Large intestine (tissue), 12 donors: ENCODE measurements around the gene SLC25A52. TPM values are rescaled to one million over a fixed set of nuclear protein-coding genes. Genes with fewer than 3 reads are reported as not detected.
"Not testable (repeated sequence)": the region's sequence is repeated elsewhere in the genome, so short reads cannot be mapped to it uniquely, and the experiment has no call there.

Experiments
- DNase-seq, 2 donors: peaks; one replicate each; pipeline versions ENCODE4 v3.0.0 to v3.0.0-alpha.2; 2013
- H3K27ac ChIP-seq: one replicate; pipeline ENCODE4 v1.5.1; 2013; ENCODE audit warnings: low read length
- H3K27me3 ChIP-seq: 2 replicates; pipeline ENCODE4 v1.6.1; 2013; ENCODE audit warnings: low read length; ENCODE audit not compliant: control insufficient read depth, insufficient read depth
- H3K36me3 ChIP-seq: 2 replicates; pipeline ENCODE4 v1.6.1; 2013; ENCODE audit warnings: low read length; ENCODE audit not compliant: control insufficient read depth, insufficient read depth
- H3K4me1 ChIP-seq: one replicate; pipeline ENCODE4 v1.6.1; 2013; ENCODE audit warnings: low read length; ENCODE audit not compliant: control insufficient read depth, insufficient read depth
- H3K4me3 ChIP-seq: one replicate; pipeline ENCODE4 v1.5.1; 2013; ENCODE audit warnings: low read length
- H3K9me3 ChIP-seq: one replicate; pipeline ENCODE4 v1.6.1; 2013; ENCODE audit warnings: mild to moderate bottlenecking, low read depth, low read length, moderate library complexity; ENCODE audit not compliant: control insufficient read depth
- WGBS: methylation state at CpG from one replicate; pipeline ENCODE4 v1.1.5; 2013; ENCODE audit warnings: low lambda C conversion rate; ENCODE audit not compliant: insufficient coverage; 5-methylcytosine and 5-hydroxymethylcytosine counted together
- long read RNA-seq, 11 donors: transcript quantifications; one replicate each; lab custom pipeline, GENCODE V29; 2026
- polyA plus RNA-seq: library from polyadenylated mRNA; unstranded; fragments of 120-200 nt; gene quantifications from one replicate; pipeline ENCODE4 v1.2.1, GENCODE V29; 2013

The SLC25A52 gene
- polyA plus RNA-seq, result 0.04 TPM
- long read RNA-seq, donor 1, result 0 reads
- long read RNA-seq, donor 2, result 0 reads
- long read RNA-seq, donor 3, result 0 reads
- long read RNA-seq, donor 4, result 0 reads
- long read RNA-seq, donor 5, result 0 reads
- long read RNA-seq, donor 6, result 0 reads
- long read RNA-seq, donor 7, result 0 reads
- long read RNA-seq, donor 8, result 0 reads
- long read RNA-seq, donor 9, result 0 reads
- long read RNA-seq, donor 10, result 0 reads
- long read RNA-seq, donor 11, result 0 reads

- WGBS, result 98% methylated on average over 7 of the region's 21 CpGs
- H3K4me1 ChIP-seq, result no peaks in the 10 kb centered on the region
- no peaks in the 10 kb centered on the region for H3K9me3 ChIP-seq
- no peak within 1 kb of the TSS for H3K4me3 ChIP-seq
- no peaks in the 10 kb centered on the region for H3K27me3 ChIP-seq
- H3K36me3 ChIP-seq, result no peaks in the 10 kb centered on the region
- DNase-seq, result no peak
- no peak within 1 kb of the TSS for H3K27ac ChIP-seq
These were observed at the start of gene SLC25A52 for GRCh38 chr18:31760695-31761094. Gene SLC25A52, minus strand, starts transcription at chr18:31760880. Its CDS starts 219 bp downstream, at chr18:31760661.

- H3K9me3 ChIP-seq, H3K27me3 ChIP-seq, H3K4me1 ChIP-seq, H3K36me3 ChIP-seq, H3K4me3 ChIP-seq, DNase-seq, H3K27ac ChIP-seq: not testable (repeated sequence)
- 60% methylated on average over 1 of the region's 4 CpGs for WGBS
These were observed 48.4 kb upstream of the SLC25A52 start for GRCh38 chr18:31809049-31809448.

DNA sequence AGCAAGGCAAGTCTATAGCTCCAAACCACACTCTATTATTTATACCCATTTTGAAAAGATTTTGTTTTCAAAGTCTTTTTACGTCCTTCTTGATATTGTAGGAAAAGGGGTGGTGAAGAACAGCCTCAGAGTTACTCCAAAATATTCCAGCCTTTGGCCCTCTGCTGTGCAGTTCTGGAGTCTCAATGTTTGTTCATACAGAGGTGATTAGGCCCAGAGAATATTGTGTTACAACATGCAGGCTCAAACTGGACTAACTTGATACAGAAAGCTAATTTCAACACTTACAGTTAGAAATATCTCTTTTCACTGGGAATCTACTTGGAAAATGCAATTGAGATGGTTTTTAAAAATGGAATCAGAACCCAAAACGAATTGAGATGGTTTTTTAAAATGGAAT lies 40.4 kb upstream of the SLC25A52 start:
- no peak for DNase-seq
- WGBS, result 86% methylated on average over 1 of the region's 2 CpGs
- Histone ChIP-seq H3K9me3 (no peaks in the 10 kb centered on the region), H3K4me1 (no peaks in the 10 kb centered on the region), H3K4me3 (no peak overlapping the region), H3K27ac (no peak overlapping the region), H3K27me3 (no peaks in the 10 kb centered on the region), H3K36me3 (no peaks in the 10 kb centered on the region)

- H3K4me3 ChIP-seq, H3K4me1 ChIP-seq, DNase-seq, H3K36me3 ChIP-seq, H3K27me3 ChIP-seq, H3K27ac ChIP-seq, H3K9me3 ChIP-seq: not testable (repeated sequence)
- no CpG with 5 or more reads among the region's 5 CpGs for WGBS
These were observed 38.6 kb upstream of the SLC25A52 start for GRCh38 chr18:31799257-31799656.

GRCh38 chr18:31798399-31798798 lies 37.7 kb upstream of the SLC25A52 start:
- Histone ChIP-seq H3K9me3 (no peaks in the 10 kb centered on the region), H3K27me3 (no peaks in the 10 kb centered on the region), H3K36me3 (no peaks in the 10 kb centered on the region), H3K27ac (no peak overlapping the region), H3K4me3 (no peak overlapping the region), H3K4me1 (no peaks in the 10 kb centered on the region)
- peak in 1 of 2 donors; percentile 36 for DNase-seq
- WGBS, result no CpG with 5 or more reads among the region's 2 CpGs

GRCh38 chr18:31795747-31796146 lies 35.1 kb upstream of the SLC25A52 start:
- no peak for DNase-seq
- no peaks in the 10 kb centered on the region for H3K27me3 ChIP-seq
- no peaks in the 10 kb centered on the region for H3K4me1 ChIP-seq
- no peaks in the 10 kb centered on the region for H3K9me3 ChIP-seq
- no peak overlapping the region for H3K4me3 ChIP-seq
- H3K27ac ChIP-seq, result no peak overlapping the region
- H3K36me3 ChIP-seq, result no peaks in the 10 kb centered on the region
- no CpG with 5 or more reads among the region's 2 CpGs for WGBS

- DNase-seq, result no peak
- Histone ChIP-seq H3K4me1 (no peaks in the 10 kb centered on the region), H3K4me3 (no peak overlapping the region), H3K27ac (no peak overlapping the region), H3K36me3 (no peaks in the 10 kb centered on the region), H3K9me3 (no peaks in the 10 kb centered on the region), H3K27me3 (no peaks in the 10 kb centered on the region)
These were observed 32.9 kb upstream of the SLC25A52 start for GRCh38 chr18:31793531-31793930.

GRCh38 chr18:31792580-31792911 lies 31.9 kb upstream of the SLC25A52 start:
- 72% methylated on average over 2 of the region's 2 CpGs for WGBS
- no peak overlapping the region for H3K27ac ChIP-seq
- no peaks in the 10 kb centered on the region for H3K27me3 ChIP-seq
- H3K36me3 ChIP-seq, result no peaks in the 10 kb centered on the region
- H3K4me3 ChIP-seq, result no peak overlapping the region
- no peaks in the 10 kb centered on the region for H3K9me3 ChIP-seq
- peak; percentile 36 to 73 for DNase-seq
- H3K4me1 ChIP-seq, result peaks cover under 1% of the 10 kb centered on the region

- H3K4me3 ChIP-seq, result no peak overlapping the region
- no peaks in the 10 kb centered on the region for H3K36me3 ChIP-seq
- peaks cover 2% of the 10 kb centered on the region for H3K4me1 ChIP-seq
- no peaks in the 10 kb centered on the region for H3K9me3 ChIP-seq
- DNase-seq, result no peak
- no peaks in the 10 kb centered on the region for H3K27me3 ChIP-seq
- WGBS, result no CpG with 5 or more reads among the region's 6 CpGs
- H3K27ac ChIP-seq, result no peak overlapping the region
These were observed 31.3 kb upstream of the SLC25A52 start for GRCh38 chr18:31791817-31792579.

DNA sequence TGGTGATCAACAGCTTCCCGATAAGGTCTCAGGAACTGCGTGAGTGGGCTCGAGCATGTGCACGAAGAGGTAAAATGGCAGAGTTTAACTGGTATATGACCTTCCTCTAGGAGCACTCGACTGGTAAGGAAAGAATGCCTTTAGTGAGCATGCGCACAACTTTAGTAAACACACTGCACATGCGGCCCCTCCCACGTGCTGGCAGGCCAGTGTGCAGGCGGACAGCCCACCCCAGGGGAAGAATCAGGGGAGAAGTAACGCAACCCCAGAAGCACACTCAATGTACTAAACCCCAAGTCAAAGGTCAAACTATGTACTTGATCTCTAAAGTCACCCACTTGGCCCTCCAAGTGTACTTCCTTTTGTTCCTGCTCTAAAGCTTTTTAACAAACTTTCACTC lies 28.7 kb upstream of the SLC25A52 start:
- no peak for DNase-seq
- no peaks in the 10 kb centered on the region for H3K27me3 ChIP-seq
- H3K4me3 ChIP-seq, result no peak overlapping the region
- H3K9me3 ChIP-seq, result no peaks in the 10 kb centered on the region
- no peak overlapping the region for H3K27ac ChIP-seq
- WGBS, result no CpG with 5 or more reads among the region's 10 CpGs
- no peaks in the 10 kb centered on the region for H3K36me3 ChIP-seq
- peaks cover 2% of the 10 kb centered on the region for H3K4me1 ChIP-seq

DNA sequence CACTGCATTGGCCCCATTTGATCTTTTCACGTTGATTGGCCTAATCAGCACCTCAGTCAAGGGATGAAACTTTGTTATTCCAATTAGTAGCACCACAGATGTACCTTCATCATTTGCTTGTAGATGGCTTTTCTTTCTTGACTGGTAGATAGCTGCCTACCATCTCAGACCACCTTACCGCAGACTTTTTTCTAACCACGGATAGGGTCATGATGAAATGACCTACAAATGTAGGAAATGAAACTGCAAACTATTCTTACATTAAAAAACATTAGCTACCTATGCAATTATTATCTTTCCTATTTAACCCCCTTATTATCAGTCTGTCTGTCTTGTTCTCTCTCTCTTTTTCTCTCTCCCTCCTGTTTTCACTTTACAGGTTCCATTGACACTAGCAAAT lies 22.4 kb upstream of the SLC25A52 start:
- no CpG with 5 or more reads among the region's 3 CpGs for WGBS
- Histone ChIP-seq H3K4me1 (peaks cover 2% of the 10 kb centered on the region), H3K27me3 (no peaks in the 10 kb centered on the region), H3K36me3 (no peaks in the 10 kb centered on the region), H3K27ac (no peak overlapping the region), H3K4me3 (no peak overlapping the region), H3K9me3 (peaks cover 7% of the 10 kb centered on the region)
- DNase-seq, result no peak
